HepG2 (cell line): ENCODE measurements around the gene SPHK1. TPM values are rescaled to one million over a fixed set of nuclear protein-coding genes. Genes with fewer than 3 reads are reported as not detected.

Experiments used
- ESRRA ChIP-seq: sonication (generic); formaldehyde crosslinking; IDR thresholded peaks from 2 replicates; pipeline ENCODE4 v1.5.1; 2020; ENCODE audit warnings: mild to moderate bottlenecking, low read depth, missing genetic modification reagents
- FOXK1 ChIP-seq: sonication (generic); formaldehyde crosslinking; IDR thresholded peaks from 2 replicates; pipeline ENCODE4 v1.4.0; 2020; ENCODE audit warnings: low read depth, missing genetic modification reagents, borderline replicate concordance
- NFKBIZ ChIP-seq: IDR thresholded peaks from 2 replicates; pipeline ENCODE4 v1.6.1; 2018; ENCODE audit warnings: missing genetic modification reagents, missing compliant biosample characterization
- NFYB ChIP-seq: sonication (generic); formaldehyde crosslinking; IDR thresholded peaks from 2 replicates; pipeline ENCODE4 v1.4.0; 2020; ENCODE audit warnings: missing genetic modification reagents
- NR1H2 ChIP-seq: sonication (generic); formaldehyde crosslinking; IDR thresholded peaks from 2 replicates; pipeline ENCODE4 v1.8.1; 2022; ENCODE audit warnings: low read depth, missing genetic modification reagents, borderline replicate concordance
- PHF21A ChIP-seq: sonication (generic); formaldehyde crosslinking; IDR thresholded peaks from 2 replicates; pipeline ENCODE4 v1.5.0; 2020; ENCODE audit warnings: mild to moderate bottlenecking, missing genetic modification reagents
- SOX6 ChIP-seq, 2 experiments: fragments of 450-650 bp in 1 of 2; sonication (generic) in 1 of 2; formaldehyde crosslinking in 1 of 2; IDR thresholded peaks; 2 replicates each; pipeline versions ENCODE4 v1.4.0 to v1.6.1; 2017 to 2020; ENCODE audit warnings: antibody characterized with exemption in 1 of 2, mild to moderate bottlenecking in 1 of 2, missing genetic modification reagents in 1 of 2
- TFAP4 ChIP-seq: sonication (generic); IDR thresholded peaks from 2 replicates; pipeline ENCODE4 v1.6.1; 2016; ENCODE audit warnings: low read depth, borderline replicate concordance
- ZBTB7B ChIP-seq: sonication (generic); formaldehyde crosslinking; IDR thresholded peaks from 2 replicates; pipeline ENCODE4 v1.4.0; 2020; ENCODE audit warnings: missing genetic modification reagents
- ZFP36L1 ChIP-seq: sonication (generic); formaldehyde crosslinking; IDR thresholded peaks from 2 replicates; pipeline ENCODE4 v1.8.0; 2022; ENCODE audit warnings: mild to moderate bottlenecking, missing genetic modification reagents, moderate library complexity
- ZNF124 ChIP-seq: sonication (generic); formaldehyde crosslinking; IDR thresholded peaks from 2 replicates; pipeline ENCODE4 v1.4.0; 2020; ENCODE audit warnings: missing genetic modification reagents
- ZNF543 ChIP-seq: sonication (generic); formaldehyde crosslinking; IDR thresholded peaks from 2 replicates; pipeline ENCODE4 v1.4.0; 2020; ENCODE audit warnings: mild to moderate bottlenecking, missing genetic modification reagents
- ZNF691 ChIP-seq: sonication (generic); formaldehyde crosslinking; IDR thresholded peaks from 2 replicates; pipeline ENCODE4 v1.4.0; 2020; ENCODE audit warnings: missing genetic modification reagents, low read depth, mild to moderate bottlenecking, borderline replicate concordance
- polyA plus RNA-seq, 8 experiments: library from polyadenylated mRNA; depleted of rRNA in 3 of 8; stranded (reverse) in 7 of 8; unstranded in 1 of 8; fragments of >200 nt; fragmentation: Illumina TruSeq in 4 of 8; extraction: Trizol in 4 of 8; gene quantifications; 2 replicates each; pipeline versions ENCODE4 v1.2.1 to v1.2.3, GENCODE V29; 2011 to 2016; ENCODE audit warnings: low read depth in 4 of 8, missing spikeins in 1 of 8, mixed read lengths in 1 of 8; ENCODE audit not compliant: insufficient read depth in 1 of 8
- total RNA-seq, 5 experiments: library from RNA; depleted of rRNA; stranded (reverse); fragments of >200 nt; fragmentation: Illumina TruSeq; extraction: Trizol; gene quantifications; 2 replicates each; pipeline ENCODE4 v1.2.3, GENCODE V29; 2016; ENCODE audit warnings: low read depth in 1 of 5
- TF ChIP-seq, protein P1 (sequence below): sonication (generic); formaldehyde crosslinking; conservative IDR thresholded peaks from 2 replicates; pipeline ENCODE4 v1.4.0; 2020; ENCODE audit warnings: missing genetic modification reagents
- TF ChIP-seq, protein P2 (sequence below): sonication (generic); formaldehyde crosslinking; IDR thresholded peaks from 2 replicates; pipeline ENCODE4 v1.8.1; 2023; ENCODE audit warnings: missing genetic modification reagents, inconsistent platforms, borderline replicate concordance
- TF ChIP-seq, protein P3 (sequence below): sonication (generic); formaldehyde crosslinking; IDR thresholded peaks from 2 replicates; pipeline ENCODE4 v1.9.0; 2022; ENCODE audit warnings: missing genetic modification reagents, mild to moderate bottlenecking, borderline replicate concordance
- TF ChIP-seq, protein P4 (sequence below): sonication (generic); formaldehyde crosslinking; IDR thresholded peaks from 2 replicates; pipeline ENCODE4 v1.8.1; 2023; ENCODE audit warnings: mild to moderate bottlenecking, moderate library complexity, missing genetic modification reagents
- TF ChIP-seq, protein P5 (sequence below): sonication (generic); formaldehyde crosslinking; conservative IDR thresholded peaks from 2 replicates; pipeline ENCODE4 v1.5.0; 2020; ENCODE audit warnings: missing genetic modification reagents

The SPHK1 gene
- total and polyA plus RNA-seq, 2 of the 13 experiments (the other 11 are each of a cell fraction or from before 2014, with no cell fraction given): 129 to 160 TPM

- TF ChIP-seq ZNF691 (no peak), FOXK1 (peak; percentile 2; the same call in 1 of the 2 replicates), NFKBIZ (CRISPR knock-in tag) (peak; percentile 48; the same call in 1 of the 2 replicates), NFYB (CRISPR knock-in tag) (no peak), ZNF124 (no peak; the same call in 1 of the 2 replicates), PHF21A (CRISPR knock-in tag) (peak; percentile 28; the same call in 1 of the 2 replicates), ZFP36L1 (CRISPR knock-in tag) (no peak), SOX6 (IDR thresholded peaks at IDR 0.05) (no peak), SOX6 (CRISPR knock-in tag; IDR thresholded peaks at IDR 0.05) (no peak; the same call in 1 of the 2 replicates), ZBTB7B (peak; percentile 58), ZNF543 (CRISPR knock-in tag) (peak; percentile 50), NR1H2 (CRISPR knock-in tag) (no peak), TFAP4 (peak; percentile 36; the same call in 1 of the 2 replicates), ESRRA (CRISPR knock-in tag) (peak; percentile 1; the same call in 1 of the 2 replicates)
- TF ChIP-seq, protein P1, sequence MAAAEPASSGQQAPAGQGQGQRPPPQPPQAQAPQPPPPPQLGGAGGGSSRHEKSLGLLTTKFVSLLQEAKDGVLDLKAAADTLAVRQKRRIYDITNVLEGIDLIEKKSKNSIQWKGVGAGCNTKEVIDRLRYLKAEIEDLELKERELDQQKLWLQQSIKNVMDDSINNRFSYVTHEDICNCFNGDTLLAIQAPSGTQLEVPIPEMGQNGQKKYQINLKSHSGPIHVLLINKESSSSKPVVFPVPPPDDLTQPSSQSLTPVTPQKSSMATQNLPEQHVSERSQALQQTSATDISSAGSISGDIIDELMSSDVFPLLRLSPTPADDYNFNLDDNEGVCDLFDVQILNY (CRISPR knock-in tag): no peak; the same call in 1 of the 2 replicates
- TF ChIP-seq, protein P2, sequence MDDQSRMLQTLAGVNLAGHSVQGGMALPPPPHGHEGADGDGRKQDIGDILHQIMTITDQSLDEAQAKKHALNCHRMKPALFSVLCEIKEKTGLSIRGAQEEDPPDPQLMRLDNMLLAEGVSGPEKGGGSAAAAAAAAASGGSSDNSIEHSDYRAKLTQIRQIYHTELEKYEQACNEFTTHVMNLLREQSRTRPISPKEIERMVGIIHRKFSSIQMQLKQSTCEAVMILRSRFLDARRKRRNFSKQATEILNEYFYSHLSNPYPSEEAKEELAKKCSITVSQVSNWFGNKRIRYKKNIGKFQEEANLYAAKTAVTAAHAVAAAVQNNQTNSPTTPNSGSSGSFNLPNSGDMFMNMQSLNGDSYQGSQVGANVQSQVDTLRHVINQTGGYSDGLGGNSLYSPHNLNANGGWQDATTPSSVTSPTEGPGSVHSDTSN (CRISPR knock-in tag): no peak
- TF ChIP-seq, protein P3, sequence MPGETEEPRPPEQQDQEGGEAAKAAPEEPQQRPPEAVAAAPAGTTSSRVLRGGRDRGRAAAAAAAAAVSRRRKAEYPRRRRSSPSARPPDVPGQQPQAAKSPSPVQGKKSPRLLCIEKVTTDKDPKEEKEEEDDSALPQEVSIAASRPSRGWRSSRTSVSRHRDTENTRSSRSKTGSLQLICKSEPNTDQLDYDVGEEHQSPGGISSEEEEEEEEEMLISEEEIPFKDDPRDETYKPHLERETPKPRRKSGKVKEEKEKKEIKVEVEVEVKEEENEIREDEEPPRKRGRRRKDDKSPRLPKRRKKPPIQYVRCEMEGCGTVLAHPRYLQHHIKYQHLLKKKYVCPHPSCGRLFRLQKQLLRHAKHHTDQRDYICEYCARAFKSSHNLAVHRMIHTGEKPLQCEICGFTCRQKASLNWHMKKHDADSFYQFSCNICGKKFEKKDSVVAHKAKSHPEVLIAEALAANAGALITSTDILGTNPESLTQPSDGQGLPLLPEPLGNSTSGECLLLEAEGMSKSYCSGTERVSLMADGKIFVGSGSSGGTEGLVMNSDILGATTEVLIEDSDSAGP (CRISPR knock-in tag): no peak
- TF ChIP-seq, protein P4, sequence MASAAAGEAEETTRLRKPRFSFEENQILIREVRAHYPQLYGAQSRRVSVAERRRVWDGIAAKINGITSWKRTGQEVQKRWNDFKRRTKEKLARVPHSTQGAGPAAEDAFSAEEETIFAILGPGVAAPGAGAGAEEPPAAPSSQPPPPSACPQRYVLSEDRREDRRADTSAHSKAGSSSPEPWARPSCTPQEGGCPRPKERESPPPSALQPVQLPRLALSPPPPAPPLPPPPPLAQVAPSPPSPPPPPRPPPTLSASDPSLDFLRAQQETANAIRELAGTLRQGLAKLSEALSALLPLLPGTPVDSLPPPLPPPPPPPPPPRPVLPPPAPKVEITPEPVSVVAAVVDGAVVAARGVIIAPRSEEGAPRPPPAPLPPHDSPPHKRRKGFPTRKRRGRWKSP (CRISPR knock-in tag): no peak; the same call in 1 of the 2 replicates
- TF ChIP-seq, protein P5, sequence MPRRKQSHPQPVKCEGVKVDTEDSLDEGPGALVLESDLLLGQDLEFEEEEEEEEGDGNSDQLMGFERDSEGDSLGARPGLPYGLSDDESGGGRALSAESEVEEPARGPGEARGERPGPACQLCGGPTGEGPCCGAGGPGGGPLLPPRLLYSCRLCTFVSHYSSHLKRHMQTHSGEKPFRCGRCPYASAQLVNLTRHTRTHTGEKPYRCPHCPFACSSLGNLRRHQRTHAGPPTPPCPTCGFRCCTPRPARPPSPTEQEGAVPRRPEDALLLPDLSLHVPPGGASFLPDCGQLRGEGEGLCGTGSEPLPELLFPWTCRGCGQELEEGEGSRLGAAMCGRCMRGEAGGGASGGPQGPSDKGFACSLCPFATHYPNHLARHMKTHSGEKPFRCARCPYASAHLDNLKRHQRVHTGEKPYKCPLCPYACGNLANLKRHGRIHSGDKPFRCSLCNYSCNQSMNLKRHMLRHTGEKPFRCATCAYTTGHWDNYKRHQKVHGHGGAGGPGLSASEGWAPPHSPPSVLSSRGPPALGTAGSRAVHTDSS (CRISPR knock-in tag): no peak
Measured at GRCh38 chr17:76383546-76384221, 725 bp upstream of the SPHK1 start (continued).
